Epithelial cell of esophagus (primary cell): ENCODE data around the gene CALD1.

ENCODE experiments used
- DNase-seq: peaks from one replicate; pipeline ENCODE4 v3.0.0; 2010; ENCODE audit warnings: low read depth
- H3K4me3 ChIP-seq: 2 replicates; pipeline ENCODE4 v1.5.1; 2011; ENCODE audit warnings: mild to moderate bottlenecking, low read length, control low read depth
- CTCF ChIP-seq: IDR thresholded peaks from 2 replicates; pipeline ENCODE4 v1.5.1; 2011; ENCODE audit warnings: low read depth, mild to moderate bottlenecking, low read length, control low read depth, inconsistent platforms; ENCODE audit not compliant: insufficient read depth; ENCODE audit errors: missing control alignments

The CALD1 gene

DNA sequence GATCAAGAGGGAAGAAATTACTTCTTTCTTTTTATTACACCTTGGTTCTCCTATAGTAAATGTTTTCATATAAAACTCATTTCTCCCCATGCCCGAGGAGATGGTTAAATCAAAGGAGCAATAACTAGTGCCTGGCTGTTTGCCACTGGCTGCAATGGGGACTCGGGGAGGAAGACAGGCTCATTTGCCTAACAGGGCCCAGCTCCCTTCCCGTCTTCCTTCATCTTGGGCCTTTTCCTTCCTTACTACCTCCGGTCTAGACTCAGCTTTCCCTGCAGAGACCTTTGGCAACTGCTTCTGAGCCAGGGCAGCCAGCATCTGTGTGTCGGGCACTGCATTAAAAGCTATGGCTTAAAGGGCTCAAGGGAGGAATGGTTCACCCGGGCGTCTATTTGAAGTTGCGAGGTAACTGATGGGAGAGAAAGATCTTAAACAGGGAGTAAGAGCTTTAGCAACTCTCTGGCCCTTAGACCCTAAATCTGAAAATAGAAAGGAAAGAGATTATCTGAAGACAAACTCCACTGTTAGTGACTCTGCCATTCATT, 63.5 kb downstream of the CALD1 start:
- H3K4me3 ChIP-seq: no peak overlapping the region
- no peak for DNase-seq
- no peak for TF ChIP-seq CTCF

GRCh38 chr7:134844200-134844599, 64.8 kb downstream of the CALD1 start:
- TF ChIP-seq CTCF: no peak
- no peak overlapping the region for H3K4me3 ChIP-seq
- peak; percentile 75 for DNase-seq

- no peak overlapping the region for H3K4me3 ChIP-seq
- peak; percentile 83 for DNase-seq
- peak; percentile 89 for TF ChIP-seq CTCF
These were observed 66.0 kb downstream of the CALD1 start for GRCh38 chr7:134845461-134845860.

DNA sequence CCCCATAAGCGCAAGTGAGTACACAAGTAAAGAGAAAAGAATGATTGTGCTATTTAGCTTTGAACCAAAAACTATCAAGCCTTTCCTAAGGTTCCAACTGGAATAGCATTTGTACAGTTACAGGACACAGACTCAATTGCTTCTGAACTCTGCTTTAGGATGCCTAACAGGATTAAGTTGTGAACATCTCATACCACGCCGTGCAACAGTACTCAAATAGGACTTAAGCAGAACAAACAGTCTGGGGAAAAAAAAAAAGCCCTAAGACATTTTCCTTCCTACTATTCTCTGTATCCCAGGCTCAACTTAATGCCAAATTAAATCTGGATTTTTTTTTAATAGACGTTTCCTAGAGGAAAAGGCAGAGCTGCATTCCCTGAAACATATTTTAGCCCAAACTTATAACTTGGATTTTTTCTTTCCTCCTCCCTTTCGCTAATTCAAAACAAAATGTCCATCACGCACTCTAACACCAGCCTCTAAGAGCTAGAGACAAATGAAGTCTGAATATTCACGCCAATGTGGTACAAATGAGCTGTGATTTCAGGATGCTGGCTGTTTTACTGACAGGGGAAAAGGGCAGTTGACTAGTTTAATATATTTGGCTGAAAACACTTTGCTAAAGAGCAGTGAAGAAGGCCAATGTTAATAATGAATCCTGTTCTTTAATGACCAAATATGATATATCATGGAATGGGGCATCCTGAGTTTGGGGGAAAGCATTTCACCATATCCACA, 68.6 kb downstream of the CALD1 start:
- no peak for DNase-seq
- H3K4me3 ChIP-seq: no peak overlapping the region
- no peak for TF ChIP-seq CTCF

- no peak for DNase-seq
- no peak overlapping the region for H3K4me3 ChIP-seq
These were observed 70.6 kb downstream of the CALD1 start for GRCh38 chr7:134850066-134850465.

GRCh38 chr7:134851141-134851540, 71.7 kb downstream of the CALD1 start:
- H3K4me3 ChIP-seq: no peak overlapping the region
- peak; percentile 48 for DNase-seq
- TF ChIP-seq CTCF: no peak

More at GRCh38 chr7:134850066-134850465, 70.6 kb downstream of the CALD1 start:
- no peak for TF ChIP-seq CTCF

DNA sequence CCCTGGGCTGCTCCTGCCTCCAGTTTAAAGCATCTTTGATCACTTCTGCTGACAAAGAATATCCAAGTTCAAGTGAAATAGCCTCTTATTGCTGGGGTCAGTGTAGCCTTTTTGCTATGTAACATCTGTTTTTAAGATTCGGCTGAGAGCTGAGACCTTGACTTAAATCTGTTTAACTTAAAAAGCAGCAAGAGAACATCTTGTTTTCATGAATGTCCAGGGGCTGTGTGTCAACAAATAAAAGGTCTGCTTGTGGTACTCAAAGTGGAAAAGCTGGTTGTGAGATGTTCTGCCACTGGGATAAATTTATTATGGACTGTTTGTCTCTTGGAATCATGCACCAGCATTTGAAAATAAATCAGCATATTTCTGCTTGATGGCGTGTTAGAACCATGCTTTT, 73.2 kb downstream of the CALD1 start:
- TF ChIP-seq CTCF: no peak
- DNase-seq: no peak
- no peak overlapping the region for H3K4me3 ChIP-seq
